Effector CD8-positive, alpha-beta T cell (primary cell): ENCODE measurements around the gene RAB8B.

Experiments
- DNase-seq: peaks from one replicate; lab custom pipeline; 2025; lab: John Stamatoyannopoulos, UW
- total RNA-seq, 4 experiments: gene quantifications; one replicate each; lab custom pipeline; 2026; lab: John Stamatoyannopoulos, UW

RAB8B gene
- total RNA-seq = 79.4 to 249 (median 141) reads per million in 4 experiments

DNA sequence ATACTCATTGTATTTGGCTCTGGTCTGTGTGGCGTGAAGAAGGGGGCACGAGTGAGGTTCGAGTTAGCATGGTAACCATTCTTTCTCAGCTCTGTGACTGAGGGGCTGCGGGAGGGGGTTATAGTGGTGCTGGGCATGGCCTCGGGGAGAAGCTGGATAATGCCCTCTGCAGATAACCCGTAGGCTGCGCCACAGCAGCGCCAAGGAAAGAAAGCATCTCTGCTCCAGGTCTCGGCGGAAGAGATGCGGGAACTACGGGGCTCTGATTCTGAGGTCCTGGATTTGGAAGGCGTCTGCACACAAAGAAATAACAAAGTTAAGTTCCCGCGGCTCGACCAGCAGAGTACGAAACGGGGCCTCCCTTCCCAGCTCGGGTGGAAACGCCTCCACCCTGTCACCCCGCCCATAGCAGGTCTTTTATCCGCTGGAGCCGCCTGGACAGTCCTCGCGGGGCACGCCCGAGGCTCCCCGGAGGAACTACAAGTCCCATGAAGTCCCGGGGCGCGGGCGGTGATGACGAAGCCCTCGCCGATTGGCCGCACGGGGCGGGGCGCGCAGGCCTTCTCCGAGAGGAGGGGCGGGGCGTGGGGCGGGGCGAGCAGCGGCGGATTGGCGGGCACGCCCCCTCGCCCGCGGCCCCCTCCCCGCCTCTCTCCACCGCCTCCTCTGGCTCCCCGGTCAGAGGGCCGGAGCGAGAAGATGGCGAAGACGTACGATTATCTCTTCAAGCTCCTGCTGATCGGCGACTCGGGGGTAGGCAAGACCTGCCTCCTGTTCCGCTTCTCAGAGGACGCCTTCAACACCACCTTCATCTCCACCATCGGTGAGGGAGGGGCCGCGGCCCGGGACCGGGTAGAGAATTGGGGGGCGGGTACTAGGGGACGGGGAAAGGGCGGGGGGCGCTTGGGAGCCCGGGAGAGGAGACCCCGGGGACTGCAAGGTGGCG lies at the start of gene RAB8B:
RAB8B (plus strand) TSS at position 681 of the 946 bp plus-strand sequence; CDS start at position 700, 19 bp downstream.
- DNase-seq = peak; percentile 97

DNA sequence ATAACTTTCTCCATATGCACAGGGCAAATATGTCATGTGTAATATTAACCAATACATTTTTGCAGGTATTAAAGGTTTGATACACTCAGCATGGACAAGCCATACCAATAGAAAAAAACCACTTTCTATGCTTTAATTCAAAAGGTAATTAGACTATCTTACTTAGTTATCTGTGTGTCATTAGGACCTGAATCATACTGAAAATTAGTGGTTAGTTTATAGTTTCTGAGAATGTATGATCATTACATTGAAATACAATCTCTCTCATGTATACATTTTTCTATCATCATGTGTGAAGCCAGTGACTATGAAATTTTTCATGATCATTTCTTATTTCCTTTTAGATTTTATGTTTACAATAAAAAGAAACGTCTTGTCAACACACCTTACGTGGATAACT lies 48.5 kb upstream of the RAB8B start:
- DNase-seq = no peak

DNA sequence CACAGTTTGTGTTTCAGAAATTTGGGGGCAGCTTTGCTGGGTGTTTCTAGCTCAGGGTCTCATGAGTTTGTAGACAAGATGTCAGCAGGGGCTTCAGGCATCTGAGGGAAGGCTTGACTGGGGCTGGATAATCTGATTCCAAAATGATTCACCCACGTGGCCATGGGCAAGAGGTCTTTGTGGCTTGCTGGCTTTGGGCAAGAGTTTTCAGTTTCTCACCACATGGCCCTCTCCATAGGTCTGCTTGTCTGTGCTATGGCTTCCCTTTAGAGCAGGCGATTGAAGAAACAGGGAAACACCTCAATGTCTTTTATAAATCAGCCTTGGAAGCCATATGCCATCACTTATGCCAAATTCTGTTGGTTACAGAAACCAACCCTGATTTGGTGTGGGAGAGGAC lies 44.0 kb upstream of the RAB8B start:
- DNase-seq = no peak

DNA sequence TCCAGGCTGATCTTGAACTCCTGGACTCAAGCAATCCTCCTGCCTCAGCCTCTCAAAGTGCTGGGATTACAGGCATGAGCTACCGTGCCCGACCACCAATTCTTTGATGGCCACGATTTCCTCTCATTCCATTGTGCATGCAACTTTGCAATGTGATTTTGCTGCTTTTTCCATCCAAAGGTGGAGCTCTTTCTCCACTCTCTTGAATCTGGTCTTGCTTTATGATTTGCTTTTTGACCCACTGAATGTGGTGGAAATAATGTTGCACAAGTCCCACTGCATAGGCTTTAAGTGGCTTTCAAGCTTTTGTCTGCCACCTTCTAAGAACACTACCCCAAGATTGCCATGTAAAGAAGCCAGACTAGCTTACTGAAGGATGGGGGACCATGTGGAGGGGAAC lies 42.7 kb upstream of the RAB8B start:
- DNase-seq = no peak

DNA sequence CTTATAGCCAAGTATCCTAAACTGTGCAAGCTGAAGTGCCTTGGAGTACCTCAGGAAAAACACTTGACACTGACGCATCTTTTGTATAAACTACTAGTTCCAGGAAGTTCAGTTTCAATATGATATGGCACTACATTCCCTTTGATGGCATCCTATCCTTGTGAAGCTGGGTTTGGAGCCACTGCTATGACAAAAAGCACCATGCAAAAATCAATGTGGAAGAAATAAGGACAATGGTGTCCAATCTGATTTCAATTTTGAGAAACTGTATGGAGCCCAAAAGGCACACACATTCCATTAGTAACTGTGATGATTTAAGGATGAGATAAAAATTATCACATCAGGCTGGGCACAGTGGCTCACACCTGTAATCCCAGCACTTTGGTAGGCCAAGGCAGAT lies 37.7 kb upstream of the RAB8B start:
- no peak for DNase-seq

DNA sequence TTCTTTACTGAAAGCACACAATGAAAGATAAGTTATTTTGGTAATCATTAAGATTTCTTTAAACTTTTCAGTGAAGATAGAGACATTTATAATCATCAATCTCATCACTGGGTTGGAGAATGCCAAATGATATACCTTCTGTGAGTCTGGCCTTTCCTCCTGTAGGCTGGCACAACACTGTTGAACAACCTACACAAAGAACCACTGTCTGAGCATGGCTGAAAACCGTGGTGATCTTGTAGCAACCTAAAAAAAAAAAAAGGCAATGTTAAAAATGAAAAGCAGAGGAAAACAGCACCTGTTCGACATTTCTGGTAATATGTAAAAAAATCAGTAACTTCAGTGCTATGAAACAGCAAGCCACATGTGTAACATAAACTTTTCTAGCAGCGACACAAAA lies 33.9 kb upstream of the RAB8B start:
- DNase-seq = no peak

DNA sequence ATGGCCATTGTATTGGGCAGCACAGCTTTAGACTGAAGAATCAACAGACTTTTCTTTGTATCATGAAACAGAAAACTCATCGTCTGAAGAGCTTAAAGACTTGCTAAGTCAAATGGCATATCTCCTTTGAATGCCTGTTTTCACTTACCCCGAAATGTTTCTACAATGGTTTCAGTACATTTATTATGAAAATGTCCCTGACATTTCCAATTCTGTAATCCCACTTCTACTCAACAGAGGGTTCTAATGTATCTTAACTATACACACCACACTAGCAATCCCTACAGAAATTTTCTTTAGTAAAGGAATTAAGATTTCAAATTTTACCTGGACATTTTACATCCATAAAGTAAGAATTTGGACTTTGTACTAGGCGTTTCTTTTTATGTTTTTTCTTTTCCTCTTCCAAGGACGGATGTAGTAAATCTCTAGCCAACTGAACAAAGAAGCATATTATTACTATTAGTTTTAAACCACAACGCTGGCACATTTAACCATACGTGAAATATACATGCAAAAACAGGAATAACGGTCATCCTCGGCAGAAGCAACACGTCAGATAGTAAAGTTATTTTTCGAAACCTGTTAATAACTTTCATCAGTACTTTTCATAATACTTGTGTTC lies 33.2 kb upstream of the RAB8B start:
- DNase-seq = no peak

DNA sequence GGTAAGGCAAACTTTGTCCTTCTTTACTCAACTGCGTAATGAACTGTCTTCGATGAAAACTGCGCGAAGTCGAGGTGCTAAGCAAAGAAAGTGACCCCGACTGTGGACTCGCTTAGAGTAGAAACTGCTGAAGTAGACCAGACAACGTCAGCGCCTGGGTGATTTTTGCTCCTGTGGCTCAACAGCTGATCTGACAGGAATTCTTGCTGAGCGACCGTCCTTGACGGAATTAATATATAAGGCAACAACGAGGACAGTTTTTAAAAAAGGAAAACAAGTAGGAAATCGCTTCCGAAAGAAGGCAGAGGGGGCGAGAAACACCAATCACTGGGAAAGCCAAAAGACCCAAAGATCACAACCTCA lies 32.7 kb upstream of the RAB8B start:
- no peak for DNase-seq

DNA sequence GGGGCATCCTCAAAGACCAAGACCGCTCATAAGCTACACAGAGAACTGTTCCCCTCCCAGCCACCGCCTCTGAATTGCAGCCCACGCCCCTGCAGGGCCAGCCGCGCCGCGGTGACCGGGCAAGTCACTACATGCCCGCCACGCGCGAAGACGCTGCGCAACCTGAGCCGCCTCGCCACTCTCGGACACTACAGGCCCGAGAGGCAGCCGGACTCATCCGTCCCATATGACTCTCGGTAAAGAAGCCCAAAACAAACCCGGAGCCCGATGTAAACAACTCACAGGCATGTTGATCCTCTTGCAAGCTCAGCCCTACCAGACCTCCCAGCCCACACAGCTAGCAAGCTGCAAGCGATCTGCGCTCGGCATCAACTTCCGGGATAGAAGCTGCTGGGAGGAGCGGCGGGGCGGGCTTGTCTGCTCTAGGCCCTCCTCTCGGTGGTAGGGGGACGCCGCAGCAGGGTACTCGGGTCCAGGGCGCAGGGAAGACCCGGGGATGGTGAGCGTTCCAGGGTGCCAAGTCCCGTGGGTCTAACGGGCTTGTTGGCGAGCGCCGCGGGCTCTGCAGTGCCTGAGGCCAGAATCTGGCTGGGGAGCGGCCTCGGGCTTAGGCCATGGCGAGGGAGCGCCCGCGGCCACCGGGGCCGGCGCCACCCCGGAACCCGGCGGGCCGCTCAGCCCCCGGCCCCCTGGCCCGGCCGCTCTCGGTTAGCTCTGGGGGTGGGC lies 32.1 kb upstream of the RAB8B start, which contains the start of gene RPS27L:
RPS27L (minus strand) TSS at position 360 of the 726 bp plus-strand sequence; CDS start at position 288, 72 bp downstream.
- peak; percentile 69 for DNase-seq

DNA sequence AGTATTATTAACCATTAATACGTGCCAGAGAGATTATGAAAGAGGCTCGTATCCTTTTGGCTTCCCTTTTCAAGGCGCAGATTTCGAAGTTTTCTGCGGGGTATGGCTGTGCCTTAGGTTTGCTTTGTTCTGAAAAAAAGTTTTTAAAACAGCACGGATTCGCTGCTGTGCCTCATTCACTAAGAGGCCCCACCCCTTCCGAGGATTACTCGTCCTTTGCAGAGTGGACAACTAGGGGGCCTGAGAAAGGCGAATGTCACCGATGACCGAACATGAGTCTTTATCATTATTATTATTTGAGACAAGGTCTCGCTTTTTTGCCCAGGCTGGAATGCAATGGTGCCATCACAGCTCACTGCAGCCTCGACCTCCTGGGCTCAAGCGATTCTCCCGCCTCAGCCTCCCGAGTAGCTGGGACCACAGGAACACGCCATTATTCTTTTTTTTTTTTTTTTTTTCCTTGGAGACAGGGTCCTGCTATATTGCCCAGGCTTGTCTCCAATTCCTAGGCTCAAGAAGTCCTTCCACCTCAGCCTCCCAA lies 31.4 kb upstream of the RAB8B start:
- DNase-seq = no peak

DNA sequence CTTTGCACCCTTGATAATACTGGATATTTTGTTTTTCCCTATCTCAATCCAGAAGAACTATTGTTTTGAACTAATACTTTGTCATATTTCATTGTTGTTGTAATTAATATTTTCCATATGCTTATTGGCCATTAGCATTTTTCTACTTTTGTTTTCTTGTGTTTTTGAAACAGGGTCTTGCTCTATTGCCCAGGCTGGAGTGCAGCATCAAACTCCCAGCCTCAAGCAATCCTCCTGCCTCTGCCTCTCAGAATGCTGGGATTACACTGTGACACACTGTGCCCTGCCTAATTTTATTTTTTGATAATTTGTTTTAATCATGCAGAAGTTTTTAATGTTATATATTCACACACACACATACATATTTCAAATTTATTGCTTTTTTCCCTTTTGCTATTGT lies 28.8 kb upstream of the RAB8B start:
- no peak for DNase-seq

DNA sequence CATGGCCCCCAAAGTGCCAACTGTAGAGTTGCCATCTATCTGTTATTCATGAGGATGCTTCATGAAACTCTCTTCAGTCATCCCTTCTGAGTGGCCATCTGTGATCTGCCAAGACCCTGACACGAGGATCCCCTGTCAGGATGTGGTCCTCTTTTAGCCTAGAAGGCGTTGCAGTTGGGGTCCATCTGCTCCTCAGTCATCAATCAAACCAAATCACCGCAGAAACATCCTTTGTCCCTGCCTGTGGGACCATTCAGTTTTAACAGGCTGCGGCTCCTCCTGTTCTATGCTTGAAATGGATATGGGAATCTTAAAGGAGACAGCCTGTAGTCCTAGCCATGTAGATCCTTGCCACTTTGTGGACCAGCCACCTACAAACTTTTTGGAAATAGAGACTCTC lies 26.2 kb upstream of the RAB8B start:
- DNase-seq = no peak

DNA sequence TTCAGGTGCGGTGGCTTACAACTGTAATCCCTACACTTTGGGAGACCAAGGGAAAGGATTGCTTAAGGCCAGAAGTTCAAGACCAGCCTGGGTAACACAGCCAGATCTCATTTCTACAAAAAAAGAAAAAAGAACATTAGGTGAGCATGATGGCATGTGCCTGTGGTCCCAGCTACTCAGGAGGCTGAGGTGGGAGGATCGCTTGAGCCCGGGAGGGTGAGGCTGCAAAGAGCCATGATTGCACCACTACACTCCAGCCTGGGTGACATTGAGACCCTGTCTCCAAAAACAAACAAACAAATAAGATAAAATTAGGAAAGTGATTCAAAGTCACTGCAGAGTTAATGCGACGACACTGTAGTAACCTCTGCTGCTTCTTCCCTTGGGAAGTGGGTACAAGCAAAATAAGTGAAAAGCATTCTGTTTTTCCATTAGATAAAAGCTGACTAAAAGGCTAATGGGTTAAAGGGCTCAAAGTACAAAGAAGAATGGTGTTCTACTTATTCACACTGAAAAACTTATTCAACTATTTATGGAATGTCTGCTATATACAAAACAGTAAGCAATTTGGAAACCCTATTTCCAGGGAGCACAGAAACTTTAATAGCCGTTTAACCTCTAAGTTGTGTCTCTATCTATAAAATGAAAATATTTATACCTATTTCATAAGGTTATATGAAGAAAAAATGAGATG lies 24.1 kb upstream of the RAB8B start:
- no peak for DNase-seq

DNA sequence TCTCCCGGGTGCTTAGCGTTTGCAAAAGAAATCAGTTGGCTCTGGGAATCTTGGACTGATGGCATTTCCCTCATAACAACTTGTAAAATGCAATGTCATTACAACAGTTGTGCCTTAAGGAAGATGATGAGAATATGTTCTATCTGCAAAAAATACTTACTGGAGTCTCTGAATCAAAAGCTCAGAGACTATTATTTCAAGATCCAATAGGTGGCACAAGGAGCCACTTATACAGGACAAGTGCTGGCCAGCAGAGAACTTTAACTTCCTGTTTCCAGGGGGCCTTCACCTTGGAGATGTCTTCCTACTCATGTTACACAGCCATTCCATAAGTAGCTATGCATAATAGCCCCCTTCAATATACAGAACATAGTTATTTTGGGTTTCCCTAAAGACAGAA lies 23.2 kb upstream of the RAB8B start:
- no peak for DNase-seq

DNA sequence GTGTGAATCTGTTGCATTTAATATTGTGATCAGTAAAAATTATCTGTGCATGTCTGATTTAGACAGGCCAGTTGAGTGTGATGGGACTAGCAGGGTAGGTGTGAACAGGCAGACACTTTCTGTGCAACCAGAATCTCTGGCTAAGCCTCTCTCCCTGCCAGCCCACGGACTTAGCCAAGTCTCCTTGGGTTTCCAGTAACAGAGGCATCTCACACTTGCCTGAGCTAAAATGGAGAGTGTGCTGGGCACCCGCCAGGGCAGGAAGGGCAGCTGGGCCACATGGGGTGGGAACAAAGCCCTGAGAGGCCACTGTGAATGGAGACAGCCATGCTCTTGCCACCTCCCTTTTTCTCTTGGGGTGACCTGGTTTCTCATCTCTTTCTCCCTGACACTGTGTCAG lies 19.6 kb upstream of the RAB8B start:
- no peak for DNase-seq

DNA sequence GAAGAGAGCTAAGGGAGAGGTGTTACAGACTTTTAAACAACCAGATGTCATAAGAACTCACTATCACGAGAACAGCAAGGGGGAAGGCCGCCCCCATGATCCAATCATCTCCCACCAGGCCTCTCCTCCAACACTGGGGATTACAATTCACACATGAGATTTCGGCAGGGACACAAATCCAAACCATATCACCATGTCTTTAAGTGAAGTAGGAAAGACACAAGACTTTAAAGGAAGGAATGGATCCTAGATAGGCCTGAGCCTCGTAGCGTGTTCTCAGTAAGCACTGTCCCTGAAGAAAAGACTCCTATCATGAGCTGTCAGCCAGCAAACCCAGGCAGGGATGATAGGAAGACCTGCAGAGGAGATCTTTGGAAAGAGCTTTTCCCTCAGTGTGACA lies 17.0 kb upstream of the RAB8B start:
- no peak for DNase-seq

DNA sequence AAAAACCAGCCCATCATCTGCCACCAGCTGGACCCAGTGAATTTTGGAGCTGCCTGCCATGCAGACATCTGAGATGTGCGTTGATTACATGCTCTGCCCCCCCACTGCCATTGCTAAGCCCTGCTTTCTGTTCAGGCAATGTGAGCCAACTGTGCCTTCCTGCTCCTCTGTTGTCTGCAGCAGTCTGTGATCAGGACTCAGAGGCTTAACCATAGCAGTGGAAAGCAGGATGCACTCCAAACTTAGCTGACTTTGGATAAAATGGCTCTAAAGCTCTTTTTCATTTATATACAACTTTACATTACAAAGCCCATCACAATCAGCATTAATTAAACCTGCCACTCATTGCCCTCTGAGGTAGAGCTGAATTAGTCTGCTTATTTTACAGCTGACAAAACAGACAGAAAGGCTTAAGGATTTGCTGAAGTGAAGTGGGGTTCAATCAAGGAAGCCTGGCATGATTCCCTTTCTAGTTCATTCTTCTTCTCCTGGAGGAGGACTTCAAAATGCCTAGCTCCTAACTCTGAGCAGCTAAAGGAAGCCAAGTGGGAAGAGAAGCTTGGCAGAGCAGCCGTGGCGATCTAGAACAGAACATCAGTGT lies 16.5 kb upstream of the RAB8B start:
- DNase-seq = no peak

DNA sequence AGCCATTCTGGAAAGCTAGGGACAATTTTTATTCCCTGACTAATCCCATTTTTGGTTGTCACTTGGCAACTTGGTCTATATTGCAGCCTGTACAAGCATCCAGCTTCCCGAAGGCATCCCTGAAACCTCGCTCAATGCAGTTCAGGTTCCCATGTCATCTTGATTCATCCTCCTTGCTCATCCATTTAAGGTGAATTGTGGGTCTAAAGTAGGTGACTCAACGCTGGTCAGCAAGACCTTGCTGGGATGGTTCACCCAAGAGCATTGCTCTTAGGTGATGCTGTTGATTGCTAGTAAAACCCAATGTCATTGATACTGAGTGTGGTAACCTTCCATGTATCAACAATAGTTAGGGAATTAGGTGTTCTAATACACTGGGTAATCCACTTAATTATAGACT lies 13.1 kb upstream of the RAB8B start:
- DNase-seq = no peak

DNA sequence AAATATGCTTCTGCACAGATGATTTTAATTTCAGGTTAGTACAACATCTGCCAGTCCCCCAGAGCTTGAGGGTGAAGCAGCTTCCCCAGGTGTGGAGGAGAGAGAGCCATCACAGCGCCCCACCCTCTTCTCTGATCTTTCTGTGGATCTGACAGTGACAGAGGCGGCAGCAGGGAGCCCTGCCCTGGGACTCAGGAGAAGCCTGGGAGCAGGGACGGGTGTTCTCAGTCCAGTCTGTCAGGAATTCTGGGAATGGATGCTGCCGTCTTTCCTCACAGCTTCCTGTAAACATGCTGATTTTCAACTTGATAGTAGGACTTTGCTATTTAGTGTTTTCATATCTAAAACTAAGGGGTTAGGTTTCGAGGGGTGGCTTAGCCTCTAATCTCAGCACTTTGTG lies 11.4 kb upstream of the RAB8B start:
- DNase-seq = no peak

DNA sequence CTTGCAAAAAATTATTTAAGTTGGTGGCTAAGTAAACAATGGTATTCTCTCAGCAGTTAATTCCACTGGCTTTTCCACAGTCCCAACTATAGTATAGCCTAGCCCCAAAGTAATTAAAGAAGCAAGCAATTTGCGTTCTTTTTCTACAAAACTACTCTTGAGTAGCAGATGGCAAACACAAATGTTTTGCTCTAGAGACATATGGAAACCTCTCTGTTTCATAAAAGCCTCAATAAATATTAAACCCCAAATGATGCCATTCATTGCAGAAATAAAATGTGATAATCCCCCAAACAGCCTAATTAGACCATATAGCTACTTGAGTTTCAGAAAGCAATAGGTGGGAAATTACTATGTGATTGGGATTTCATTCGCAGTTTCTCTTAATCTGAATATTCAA lies 8.7 kb upstream of the RAB8B start:
- no peak for DNase-seq

DNA sequence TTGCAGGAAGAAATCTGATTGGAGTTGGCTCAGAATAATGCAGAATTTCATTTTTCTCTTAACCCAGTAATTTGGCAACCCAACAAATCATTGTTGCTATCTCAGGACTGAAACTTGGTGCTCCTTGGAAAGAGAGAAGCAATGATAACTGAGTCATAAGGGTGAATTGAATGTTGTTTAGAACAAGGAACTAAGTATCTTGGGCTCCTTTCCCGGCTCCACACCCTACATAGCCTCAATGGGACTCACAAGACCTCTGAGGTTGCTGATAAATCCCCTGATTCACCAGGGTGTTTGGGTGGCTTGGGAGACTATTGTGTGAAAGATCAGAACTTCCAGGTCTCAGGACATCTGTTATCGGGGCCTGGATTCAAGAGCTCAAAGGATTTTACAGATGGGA lies 7.8 kb upstream of the RAB8B start:
- no peak for DNase-seq
